ENCODE data around the gene CEP112.

CEP112 gene

GRCh38 chr17:65799869-65800268 is 392.1 kb downstream of the CEP112 start:
- no peak overlapping the region for H3K27ac ChIP-seq
- no peak for TF ChIP-seq CTCF (conservative IDR thresholded peaks at IDR 0.05; ENCODE audit: low read depth, low read length)

GRCh38 chr17:65799454-65799853 is 392.5 kb downstream of the CEP112 start:
- TF ChIP-seq CTCF (conservative IDR thresholded peaks at IDR 0.05; ENCODE audit: low read depth, low read length), result no peak
- no peak overlapping the region for H2AFZ ChIP-seq (ENCODE audit: low read depth)
- H3K4me2 ChIP-seq, result no peak overlapping the region
- H3K4me3 ChIP-seq (IDR thresholded peaks at IDR 0.05; ENCODE audit: insufficient read depth, low read depth, low read length), result no peak overlapping the region
- H3K79me2 ChIP-seq (ENCODE audit: insufficient read depth, low read depth), result no peaks in the 10 kb centered on the region
- no peak overlapping the region for H3K9ac ChIP-seq
- no peaks in the 10 kb centered on the region for H3K4me1 ChIP-seq (ENCODE audit: low read depth, poor library complexity, severe bottlenecking)
- H3K27ac ChIP-seq, result no peak overlapping the region
- H3K36me3 ChIP-seq (ENCODE audit: insufficient read depth), result no peaks in the 10 kb centered on the region
- no peaks in the 10 kb centered on the region for H4K20me1 ChIP-seq (ENCODE audit: insufficient read depth)
- H3K27me3 ChIP-seq (ENCODE audit: insufficient read depth, low read depth), result no peaks in the 10 kb centered on the region

More at GRCh38 chr17:65799869-65800268, 392.1 kb downstream of the CEP112 start:
- no peak overlapping the region for H2AFZ ChIP-seq (ENCODE audit: low read depth)
- no peaks in the 10 kb centered on the region for H3K79me2 ChIP-seq (ENCODE audit: insufficient read depth, low read depth)
- no peaks in the 10 kb centered on the region for H4K20me1 ChIP-seq (ENCODE audit: insufficient read depth)
- H3K4me2 ChIP-seq, result no peak overlapping the region
- H3K4me1 ChIP-seq (ENCODE audit: low read depth, poor library complexity, severe bottlenecking), result no peaks in the 10 kb centered on the region
- no peak overlapping the region for H3K4me3 ChIP-seq (IDR thresholded peaks at IDR 0.05; ENCODE audit: insufficient read depth, low read depth, low read length)
- no peaks in the 10 kb centered on the region for H3K36me3 ChIP-seq (ENCODE audit: insufficient read depth)
- H3K27me3 ChIP-seq (ENCODE audit: insufficient read depth, low read depth), result no peaks in the 10 kb centered on the region
- H3K9ac ChIP-seq, result no peak overlapping the region

GRCh38 chr17:65797809-65798208 is 394.1 kb downstream of the CEP112 start:
- Histone ChIP-seq H3K4me3 (IDR thresholded peaks at IDR 0.05; ENCODE audit: insufficient read depth, low read depth, low read length) (no peak overlapping the region), H3K27ac (no peak overlapping the region), H3K27me3 (ENCODE audit: insufficient read depth, low read depth) (no peaks in the 10 kb centered on the region), H2AFZ (ENCODE audit: low read depth) (no peak overlapping the region), H4K20me1 (ENCODE audit: insufficient read depth) (no peaks in the 10 kb centered on the region), H3K79me2 (ENCODE audit: insufficient read depth, low read depth) (no peaks in the 10 kb centered on the region), H3K4me1 (ENCODE audit: low read depth, poor library complexity, severe bottlenecking) (no peaks in the 10 kb centered on the region), H3K9ac (no peak overlapping the region), H3K36me3 (ENCODE audit: insufficient read depth) (no peaks in the 10 kb centered on the region), H3K4me2 (no peak overlapping the region)
- TF ChIP-seq CTCF (conservative IDR thresholded peaks at IDR 0.05; ENCODE audit: low read depth, low read length), result peak; percentile 49

- Histone ChIP-seq H3K9ac (no peak overlapping the region), H4K20me1 (ENCODE audit: insufficient read depth) (no peaks in the 10 kb centered on the region), H3K79me2 (ENCODE audit: insufficient read depth, low read depth) (no peaks in the 10 kb centered on the region), H3K4me2 (no peak overlapping the region), H3K27ac (no peak overlapping the region), H3K4me1 (ENCODE audit: low read depth, poor library complexity, severe bottlenecking) (no peaks in the 10 kb centered on the region), H3K4me3 (IDR thresholded peaks at IDR 0.05; ENCODE audit: insufficient read depth, low read depth, low read length) (no peak overlapping the region), H3K27me3 (ENCODE audit: insufficient read depth, low read depth) (no peaks in the 10 kb centered on the region), H3K36me3 (ENCODE audit: insufficient read depth) (no peaks in the 10 kb centered on the region), H2AFZ (ENCODE audit: low read depth) (no peak overlapping the region)
- TF ChIP-seq CTCF (conservative IDR thresholded peaks at IDR 0.05; ENCODE audit: low read depth, low read length), result no peak
These were observed 394.8 kb downstream of the CEP112 start for GRCh38 chr17:65797101-65797500.
